GM21576 (cell line): Measurements from ENCODE around the gene SDHAF2.
A peak's percentile ranks its signal among the peaks of the same experiment; 100 is the strongest.
"Not testable (repeated sequence)": the region's sequence is repeated elsewhere in the genome, so short reads cannot be mapped to it uniquely, and the experiment has no call there.

Experiments
- ATAC-seq: cut with Tn5 transposase; IDR thresholded peaks from one replicate; pipeline ENCODE4 v1.9.1; 2021; ENCODE audit warnings: mild to moderate bottlenecking, moderate library complexity; ENCODE audit not compliant: unreplicated experiment

Gene SDHAF2

DNA sequence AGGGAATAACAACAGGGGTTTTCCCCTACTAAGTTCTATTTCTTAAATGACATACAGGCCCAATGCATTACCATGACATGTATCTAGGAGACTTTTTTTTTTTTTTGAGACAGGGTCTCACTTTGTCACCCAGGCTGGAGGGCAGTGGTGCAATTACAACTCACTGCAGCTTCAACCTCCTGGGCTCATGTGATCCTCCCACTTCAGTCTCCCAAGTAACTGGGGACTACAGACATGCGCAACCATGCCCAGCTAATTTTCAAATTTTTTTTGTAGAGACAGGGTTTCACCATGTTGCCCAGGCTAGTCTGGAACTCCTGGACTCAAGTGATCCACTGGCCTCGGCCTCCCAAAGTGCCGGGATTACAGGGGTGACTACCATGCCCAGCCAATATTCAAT, 7.7 kb upstream of the SDHAF2 start:
- ATAC-seq: no peak

GRCh38 chr11:61425367-61426131, 4.4 kb upstream of the SDHAF2 start:
- no peak for ATAC-seq

- peak; percentile 55 for ATAC-seq
These were observed 606 bp upstream of the SDHAF2 start for GRCh38 chr11:61429346-61429690.

- ATAC-seq: not testable (repeated sequence)
These were observed 915 bp downstream of the SDHAF2 start for GRCh38 chr11:61430839-61431238.

GRCh38 chr11:61437496-61437895, 7.6 kb downstream of the SDHAF2 start:
- ATAC-seq: no peak

- ATAC-seq: no peak
These were observed 9.7 kb downstream of the SDHAF2 start for GRCh38 chr11:61439615-61440014.

DNA sequence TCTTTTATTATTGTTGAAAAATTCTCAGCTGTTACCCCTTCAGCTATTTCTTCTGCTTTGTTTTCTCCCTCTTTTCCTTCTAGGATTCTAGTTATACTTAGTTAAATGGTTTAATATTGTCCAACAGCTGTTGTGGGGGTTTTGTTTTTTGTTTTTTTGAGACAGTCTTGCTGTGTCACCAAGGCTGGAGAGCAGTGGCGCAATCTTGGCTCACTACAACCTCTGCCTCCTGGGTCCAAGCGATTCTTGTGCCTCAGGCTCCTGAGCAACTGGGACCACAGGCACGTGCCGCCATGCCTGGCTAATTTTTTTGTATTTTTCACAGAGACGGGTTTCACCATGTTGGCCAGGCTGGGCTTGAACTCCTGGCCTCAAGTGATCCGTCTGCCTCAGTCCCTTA, 12.7 kb downstream of the SDHAF2 start:
- ATAC-seq: no peak

- ATAC-seq: no peak
These were observed 15.6 kb downstream of the SDHAF2 start for GRCh38 chr11:61445516-61445915.

- no peak for ATAC-seq
These were observed 16.3 kb downstream of the SDHAF2 start for GRCh38 chr11:61446211-61446651.

GRCh38 chr11:61447601-61448551, 18.0 kb downstream of the SDHAF2 start:
- ATAC-seq: no peak

- ATAC-seq: no peak
These were observed 18.6 kb downstream of the SDHAF2 start for GRCh38 chr11:61448552-61448927.

GRCh38 chr11:61452825-61453224, 22.9 kb downstream of the SDHAF2 start:
- no peak for ATAC-seq

DNA sequence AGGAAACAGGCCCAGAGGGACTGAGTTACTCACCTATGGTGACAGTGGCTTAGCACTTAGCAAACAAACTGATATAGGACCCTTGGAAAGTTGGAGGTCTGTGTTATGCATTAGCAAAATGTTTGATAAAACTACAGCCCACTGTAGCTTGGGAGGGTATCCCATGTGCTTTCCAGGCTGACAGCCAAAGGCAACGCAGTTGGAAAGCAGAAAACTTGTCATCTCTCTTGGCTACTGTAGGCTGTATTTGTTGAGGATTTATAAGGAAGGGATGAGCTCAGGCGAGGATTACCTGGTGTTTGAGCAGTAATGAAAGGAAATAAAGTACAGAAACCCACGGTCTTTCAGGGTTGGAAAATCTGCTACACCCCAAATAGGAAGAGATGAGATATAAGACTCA, 23.8 kb downstream of the SDHAF2 start:
- no peak for ATAC-seq

- no peak for ATAC-seq
These were observed 24.6 kb downstream of the SDHAF2 start for GRCh38 chr11:61454520-61454919.

DNA sequence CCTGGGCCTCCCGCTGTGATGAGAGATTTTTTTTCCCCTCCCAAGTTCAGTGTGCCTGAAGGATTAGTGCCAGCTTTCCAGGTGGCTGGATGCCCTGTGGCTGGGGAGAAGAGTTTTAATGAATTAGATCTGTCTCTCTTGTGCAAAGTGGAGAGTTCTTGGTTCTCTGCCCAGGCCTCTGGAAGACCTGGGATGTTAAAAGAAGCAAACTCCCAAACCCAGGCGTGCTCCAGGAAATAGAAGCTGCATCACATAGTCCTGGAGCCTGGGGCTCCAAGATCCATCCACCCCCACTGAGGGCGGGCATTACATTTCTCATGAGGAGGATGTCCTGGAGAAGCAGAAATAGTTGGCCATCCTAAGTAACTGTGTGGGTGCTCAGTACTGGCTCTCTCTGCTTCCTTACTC, 30.6 kb downstream of the SDHAF2 start:
- ATAC-seq: no peak

DNA sequence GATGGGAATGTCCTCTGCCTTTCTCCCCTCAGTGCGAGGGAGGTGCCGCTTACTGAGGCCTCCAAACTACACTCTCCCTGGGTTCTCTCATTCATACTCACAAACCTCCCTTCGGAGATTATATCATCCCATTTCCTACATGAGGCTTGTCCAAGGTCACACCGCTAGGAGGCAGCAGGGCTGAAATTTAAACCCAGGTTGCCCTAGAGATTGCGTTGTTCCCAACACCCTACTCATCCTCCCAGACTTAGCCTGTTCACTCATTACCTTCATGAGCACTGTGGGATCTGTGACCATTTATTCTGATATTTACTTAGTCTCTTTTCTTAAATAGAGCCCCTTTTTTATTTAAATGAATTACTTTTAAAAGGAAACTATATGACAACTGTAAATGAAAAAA, 31.1 kb downstream of the SDHAF2 start:
- no peak for ATAC-seq

- ATAC-seq: not testable (repeated sequence)
These were observed 37.7 kb downstream of the SDHAF2 start for GRCh38 chr11:61467602-61468001.

- ATAC-seq: no peak
These were observed 38.1 kb downstream of the SDHAF2 start for GRCh38 chr11:61468002-61468401.

DNA sequence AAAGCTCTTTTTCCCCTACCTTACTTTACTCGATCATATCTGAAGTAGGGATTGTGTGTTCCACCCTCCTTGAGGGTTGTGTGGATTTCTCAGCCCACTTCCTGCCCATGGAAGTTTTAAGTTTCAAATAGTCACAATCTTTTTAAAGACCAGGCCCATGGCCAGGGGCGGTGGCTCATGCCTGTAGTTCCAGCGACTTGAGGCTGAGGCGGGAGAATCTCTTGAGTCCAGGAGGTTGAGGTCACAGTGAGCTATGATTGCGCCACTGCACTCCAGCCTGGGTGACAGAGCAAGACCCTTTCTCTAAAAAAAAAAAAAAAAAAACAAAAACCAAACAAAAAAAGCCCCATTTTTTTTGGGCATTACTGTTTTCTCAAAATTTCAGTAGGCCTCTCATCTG, 42.4 kb downstream of the SDHAF2 start:
- no peak for ATAC-seq

DNA sequence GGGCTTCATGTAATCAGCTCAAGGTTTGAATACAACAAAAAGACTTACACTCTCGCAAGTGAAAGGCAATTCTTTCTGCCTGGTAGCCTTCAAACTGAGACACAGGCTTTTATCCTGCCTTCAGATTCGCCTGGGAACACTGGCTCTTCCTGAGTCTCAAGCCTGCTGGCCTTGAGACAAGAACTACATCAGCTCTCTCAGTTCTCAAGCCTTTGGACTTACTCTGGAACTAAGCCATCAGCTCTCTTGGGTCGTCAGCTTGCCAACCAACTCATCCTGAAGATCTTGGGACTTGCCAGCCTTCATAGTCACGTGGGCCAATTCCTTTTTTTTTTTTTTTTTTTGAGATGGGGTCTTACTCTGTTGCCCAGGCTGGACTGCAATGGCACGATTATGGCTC, 42.9 kb downstream of the SDHAF2 start:
- ATAC-seq: no peak

DNA sequence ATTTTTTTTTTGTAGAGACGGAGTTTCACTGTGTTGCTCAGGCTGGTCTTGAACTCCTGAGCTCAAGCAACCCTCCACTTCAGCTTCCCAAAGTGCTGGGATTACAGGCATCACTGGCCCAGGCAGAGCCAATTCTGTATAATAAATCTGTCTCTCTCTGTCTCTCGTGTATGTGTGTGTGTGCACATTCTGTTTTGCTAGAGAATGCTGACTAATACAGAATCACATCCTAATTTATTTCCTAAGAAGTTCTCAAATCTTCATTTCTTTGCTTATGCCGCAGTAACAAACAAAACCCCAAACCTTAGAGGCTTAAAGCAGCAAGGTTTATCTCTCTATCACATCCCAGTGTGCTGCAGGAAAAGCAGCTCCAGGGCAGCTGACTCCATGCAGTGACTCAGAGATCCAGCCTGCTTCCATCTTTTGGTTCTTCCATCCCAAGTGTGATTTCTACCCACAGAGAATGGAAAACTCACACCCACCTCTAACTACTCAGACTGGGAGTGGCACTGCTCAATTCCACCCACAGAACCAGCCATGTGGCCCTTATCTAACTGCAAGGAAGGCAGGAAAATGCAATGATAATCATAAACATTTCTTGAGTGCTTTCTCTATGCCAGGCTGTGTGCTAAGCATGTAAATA, 43.6 kb downstream of the SDHAF2 start:
- ATAC-seq: no peak
